GM23338 (cell line): Measurements from ENCODE around the gene SIRT3.

Experiments used
- EZH2 ChIP-seq: fragments of 200-600 bp; sonication (generic); IDR thresholded peaks from one replicate; pipeline ENCODE4 v1.8.0; 2017; ENCODE audit warnings: antibody characterized with exemption, mild to moderate bottlenecking, low read depth; ENCODE audit not compliant: unreplicated experiment
- TF ChIP-seq, protein P1 (sequence below), 2 experiments: fragments of 200-600 bp in 1 of 2; sonication (generic) in 1 of 2; conservative IDR thresholded peaks; 2 replicates each; pipeline versions ENCODE4 v1.5.1 to v1.6.1; 2016 to 2017; ENCODE audit warnings: antibody characterized with exemption in 2 of 2, low read depth in 2 of 2, mild to moderate bottlenecking in 2 of 2, moderate library complexity in 1 of 2

DNA sequence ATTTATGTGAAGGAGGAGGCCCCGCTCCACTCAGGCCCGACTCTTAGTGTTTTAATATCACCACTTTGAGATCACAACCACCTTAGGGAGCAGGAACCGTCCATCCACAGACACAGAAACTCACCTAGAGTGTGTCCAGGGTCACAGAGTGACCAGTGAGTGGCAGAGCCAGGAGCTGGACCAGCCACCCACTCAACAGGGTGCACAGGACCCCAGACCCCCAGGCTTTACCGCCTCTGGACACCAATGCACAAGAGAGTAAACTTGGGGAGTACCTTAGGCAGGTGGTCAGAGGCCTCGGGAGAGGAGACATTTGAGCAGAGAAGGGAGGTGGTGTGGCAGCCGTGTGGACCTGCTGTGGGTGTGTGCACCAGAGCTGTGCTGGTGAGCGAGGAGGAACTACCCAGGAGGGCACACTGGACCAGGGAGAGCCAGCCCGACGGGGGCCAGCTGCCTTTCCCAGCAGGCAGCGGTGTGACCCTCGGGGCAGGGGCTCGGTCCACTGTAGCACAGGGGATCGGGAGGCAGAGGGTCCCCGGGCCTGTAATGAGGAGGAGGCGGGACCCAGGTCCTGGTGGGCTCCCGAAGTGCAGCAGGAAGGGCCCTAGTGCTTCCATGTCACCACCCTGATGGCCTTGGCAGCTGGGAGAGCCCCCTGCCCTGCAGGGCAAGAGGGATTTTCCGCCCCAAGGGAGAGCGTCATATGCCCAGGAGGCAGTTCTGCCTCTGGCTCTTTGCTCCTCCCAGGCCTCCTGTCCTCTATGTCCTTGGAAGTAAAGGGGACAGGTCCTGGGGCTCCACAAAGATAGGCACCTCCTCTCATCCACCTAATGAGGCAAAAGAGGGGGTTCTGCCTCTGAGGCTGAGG, 34.5 kb upstream of the SIRT3 start:
- TF ChIP-seq, protein P1, sequence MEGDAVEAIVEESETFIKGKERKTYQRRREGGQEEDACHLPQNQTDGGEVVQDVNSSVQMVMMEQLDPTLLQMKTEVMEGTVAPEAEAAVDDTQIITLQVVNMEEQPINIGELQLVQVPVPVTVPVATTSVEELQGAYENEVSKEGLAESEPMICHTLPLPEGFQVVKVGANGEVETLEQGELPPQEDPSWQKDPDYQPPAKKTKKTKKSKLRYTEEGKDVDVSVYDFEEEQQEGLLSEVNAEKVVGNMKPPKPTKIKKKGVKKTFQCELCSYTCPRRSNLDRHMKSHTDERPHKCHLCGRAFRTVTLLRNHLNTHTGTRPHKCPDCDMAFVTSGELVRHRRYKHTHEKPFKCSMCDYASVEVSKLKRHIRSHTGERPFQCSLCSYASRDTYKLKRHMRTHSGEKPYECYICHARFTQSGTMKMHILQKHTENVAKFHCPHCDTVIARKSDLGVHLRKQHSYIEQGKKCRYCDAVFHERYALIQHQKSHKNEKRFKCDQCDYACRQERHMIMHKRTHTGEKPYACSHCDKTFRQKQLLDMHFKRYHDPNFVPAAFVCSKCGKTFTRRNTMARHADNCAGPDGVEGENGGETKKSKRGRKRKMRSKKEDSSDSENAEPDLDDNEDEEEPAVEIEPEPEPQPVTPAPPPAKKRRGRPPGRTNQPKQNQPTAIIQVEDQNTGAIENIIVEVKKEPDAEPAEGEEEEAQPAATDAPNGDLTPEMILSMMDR (conservative IDR thresholded peaks at IDR 0.05; ENCODE audit: low read depth in 2 of 2) = no peak
- no peak for TF ChIP-seq EZH2
